DOHH2 (cell line): ENCODE results near the gene CD2AP.
"Not testable (repeated sequence)": the region's sequence is repeated elsewhere in the genome, so short reads cannot be mapped to it uniquely, and the experiment has no call there.

Experiments
- H3F3A ChIP-seq: fragments of 200-600 bp; sonication (generic), shearing (Covaris generic); 2 replicates; pipeline ENCODE4 v1.6.0; 2016; ENCODE audit warnings: antibody characterized with exemption, mild to moderate bottlenecking; ENCODE audit not compliant: control insufficient read depth, insufficient read depth
- H3K27ac ChIP-seq: fragments of 200-600 bp; sonication (generic); 2 replicates; pipeline ENCODE4 v1.5.1; 2014; ENCODE audit warnings: low read depth, mild to moderate bottlenecking, low read length, moderate library complexity
- H3K27me3 ChIP-seq: fragments of 200-600 bp; sonication (generic); 2 replicates; pipeline ENCODE4 v1.6.1; 2014; ENCODE audit warnings: mild to moderate bottlenecking, low read length, mixed read lengths; ENCODE audit not compliant: control insufficient read depth
- H3K36me3 ChIP-seq: fragments of 200-600 bp; sonication (generic); 2 replicates; pipeline ENCODE4 v1.6.1; 2014; ENCODE audit warnings: mild to moderate bottlenecking, low read length, moderate library complexity, mixed read lengths; ENCODE audit not compliant: control insufficient read depth
- H3K4me1 ChIP-seq: fragments of 200-600 bp; sonication (generic); 2 replicates; pipeline ENCODE4 v1.6.1; 2014; ENCODE audit warnings: mild to moderate bottlenecking, low read length, mixed read lengths; ENCODE audit not compliant: control insufficient read depth
- H3K4me2 ChIP-seq: fragments of 200-600 bp; sonication (generic); 2 replicates; pipeline ENCODE4 v1.6.0; 2014; ENCODE audit warnings: mild to moderate bottlenecking, low read length, moderate library complexity
- H3K4me3 ChIP-seq: fragments of 200-600 bp; sonication (generic); 2 replicates; pipeline ENCODE4 v1.5.1; 2014; ENCODE audit warnings: mild to moderate bottlenecking, low read length, mixed read lengths
- H3K79me2 ChIP-seq: fragments of 200-600 bp; sonication (generic); 2 replicates; pipeline ENCODE4 v1.6.1; 2014; ENCODE audit warnings: mild to moderate bottlenecking, low read length, mixed read lengths; ENCODE audit not compliant: control insufficient read depth
- H3K9me2 ChIP-seq: fragments of 200-600 bp; sonication (generic); replicated peaks from 2 replicates; pipeline ENCODE4 v1.6.1; 2014; ENCODE audit warnings: mild to moderate bottlenecking, low read length, mixed read lengths; ENCODE audit not compliant: control insufficient read depth
- H3K9me3 ChIP-seq: fragments of 200-600 bp; sonication (generic); 2 replicates; pipeline ENCODE4 v1.6.1; 2014; ENCODE audit warnings: antibody characterized with exemption, low read length, mixed read lengths; ENCODE audit not compliant: control insufficient read depth, insufficient read depth
- H4K20me1 ChIP-seq: fragments of 200-600 bp; sonication (generic); 2 replicates; pipeline ENCODE4 v1.6.0; 2014; ENCODE audit warnings: low read depth, mild to moderate bottlenecking, antibody characterized with exemption, low read length, moderate library complexity; ENCODE audit not compliant: control insufficient read depth, insufficient read depth
- EZH2phosphoT487 ChIP-seq: fragments of 200-600 bp; sonication (generic); IDR thresholded peaks from 2 replicates; pipeline ENCODE4 v1.6.1; 2017; ENCODE audit warnings: borderline replicate concordance, mild to moderate bottlenecking, antibody characterized with exemption, low read length, moderate library complexity, mixed read lengths
- TF ChIP-seq, protein P1 (sequence below): fragments of 200-600 bp; sonication (generic); IDR thresholded peaks from one replicate; pipeline ENCODE4 v1.5.1; 2014; ENCODE audit warnings: antibody characterized with exemption, mild to moderate bottlenecking, low read depth, low read length; ENCODE audit not compliant: poor library complexity, severe bottlenecking

CD2AP gene

DNA sequence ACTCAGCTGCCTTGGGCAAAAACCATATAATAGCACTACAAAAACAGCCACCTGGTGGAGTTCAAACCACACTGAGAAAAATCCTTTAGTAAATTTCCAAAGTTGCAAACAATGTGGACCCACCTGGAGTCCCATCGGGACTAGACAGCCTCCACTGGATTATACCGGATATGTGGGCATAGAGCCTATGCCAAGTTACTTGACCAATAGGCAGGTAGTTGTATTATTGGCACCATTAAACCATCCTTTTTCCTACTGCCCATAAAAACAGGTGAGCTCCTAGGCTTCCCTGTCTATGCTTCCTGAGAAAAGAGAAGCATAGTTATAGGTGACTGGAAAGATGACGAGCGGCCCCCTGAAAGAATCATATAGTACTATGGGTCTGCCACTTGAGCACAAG, 169.1 kb downstream of the CD2AP start:
- peaks cover 6% of the 10 kb centered on the region for H3K4me1 ChIP-seq
- H3K9me2 ChIP-seq, result no peaks in the 10 kb centered on the region
- no peaks in the 10 kb centered on the region for H3K9me3 ChIP-seq
- no peak overlapping the region for H3K27ac ChIP-seq
- H3K4me2 ChIP-seq, result no peak overlapping the region
- H3F3A ChIP-seq, result no peaks in the 10 kb centered on the region
- TF ChIP-seq EZH2phosphoT487, result no peak
- no peaks in the 10 kb centered on the region for H4K20me1 ChIP-seq
- no peak overlapping the region for H3K4me3 ChIP-seq
- H3K27me3 ChIP-seq, result no peaks in the 10 kb centered on the region; the same call in 1 of the 2 replicates
- no peaks in the 10 kb centered on the region for H3K79me2 ChIP-seq
- no peaks in the 10 kb centered on the region for H3K36me3 ChIP-seq

DNA sequence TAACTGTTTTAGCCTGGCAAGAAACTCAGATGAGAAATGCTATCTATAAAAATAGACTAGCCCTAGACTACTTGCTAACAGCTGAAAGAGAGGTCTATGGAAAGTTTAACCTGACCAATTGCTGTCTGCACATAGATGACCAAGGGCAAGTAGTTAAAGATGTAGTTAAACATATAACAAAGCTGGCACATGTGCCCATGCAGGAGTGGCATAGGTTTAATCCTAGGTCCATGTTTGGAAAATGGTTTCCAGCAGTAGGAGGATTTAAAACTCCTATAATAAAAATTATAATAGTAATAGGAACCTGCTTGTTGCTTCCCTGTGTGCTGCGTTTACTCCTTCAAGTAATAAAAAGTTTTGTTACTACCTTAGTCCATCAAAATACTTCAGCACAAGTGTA, 169.6 kb downstream of the CD2AP start:
- no peaks in the 10 kb centered on the region for H3K9me2 ChIP-seq
- H3K27me3 ChIP-seq, result no peaks in the 10 kb centered on the region; the same call in 1 of the 2 replicates
- no peaks in the 10 kb centered on the region for H3K9me3 ChIP-seq
- peaks cover 6% of the 10 kb centered on the region for H3K4me1 ChIP-seq
- H3K36me3 ChIP-seq, result no peaks in the 10 kb centered on the region
- TF ChIP-seq, protein P1, sequence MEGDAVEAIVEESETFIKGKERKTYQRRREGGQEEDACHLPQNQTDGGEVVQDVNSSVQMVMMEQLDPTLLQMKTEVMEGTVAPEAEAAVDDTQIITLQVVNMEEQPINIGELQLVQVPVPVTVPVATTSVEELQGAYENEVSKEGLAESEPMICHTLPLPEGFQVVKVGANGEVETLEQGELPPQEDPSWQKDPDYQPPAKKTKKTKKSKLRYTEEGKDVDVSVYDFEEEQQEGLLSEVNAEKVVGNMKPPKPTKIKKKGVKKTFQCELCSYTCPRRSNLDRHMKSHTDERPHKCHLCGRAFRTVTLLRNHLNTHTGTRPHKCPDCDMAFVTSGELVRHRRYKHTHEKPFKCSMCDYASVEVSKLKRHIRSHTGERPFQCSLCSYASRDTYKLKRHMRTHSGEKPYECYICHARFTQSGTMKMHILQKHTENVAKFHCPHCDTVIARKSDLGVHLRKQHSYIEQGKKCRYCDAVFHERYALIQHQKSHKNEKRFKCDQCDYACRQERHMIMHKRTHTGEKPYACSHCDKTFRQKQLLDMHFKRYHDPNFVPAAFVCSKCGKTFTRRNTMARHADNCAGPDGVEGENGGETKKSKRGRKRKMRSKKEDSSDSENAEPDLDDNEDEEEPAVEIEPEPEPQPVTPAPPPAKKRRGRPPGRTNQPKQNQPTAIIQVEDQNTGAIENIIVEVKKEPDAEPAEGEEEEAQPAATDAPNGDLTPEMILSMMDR, result no peak
- TF ChIP-seq EZH2phosphoT487, result no peak
- H3F3A ChIP-seq, result no peaks in the 10 kb centered on the region
- no peak overlapping the region for H3K4me2 ChIP-seq
- no peaks in the 10 kb centered on the region for H4K20me1 ChIP-seq
- H3K79me2 ChIP-seq, result no peaks in the 10 kb centered on the region
- no peak overlapping the region for H3K4me3 ChIP-seq
- no peak overlapping the region for H3K27ac ChIP-seq

DNA sequence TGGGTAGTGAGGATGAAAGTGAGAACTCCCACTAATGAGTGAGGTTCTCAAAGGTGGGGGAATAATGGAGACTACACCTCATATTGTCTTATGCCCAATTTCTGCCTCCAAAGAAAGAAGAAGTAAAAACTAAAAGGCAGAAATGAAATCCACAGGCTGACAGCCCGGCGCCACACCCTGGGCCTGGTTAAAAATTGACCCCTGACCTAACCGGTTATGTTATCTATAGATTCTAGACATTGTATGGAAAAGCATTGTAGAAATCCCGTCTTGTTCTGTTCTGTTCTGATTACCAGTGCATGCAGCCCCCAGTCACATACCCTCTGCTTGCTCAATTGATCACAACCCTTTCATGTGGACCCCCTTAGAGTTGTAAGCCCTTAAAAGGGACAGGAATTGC, 170.0 kb downstream of the CD2AP start:
- H3K4me3 ChIP-seq, H3F3A ChIP-seq, H3K4me1 ChIP-seq, H3K9me2 ChIP-seq, H3K27me3 ChIP-seq, H3K36me3 ChIP-seq, H4K20me1 ChIP-seq, H3K79me2 ChIP-seq, H3K9me3 ChIP-seq, H3K27ac ChIP-seq, H3K4me2 ChIP-seq: not testable (repeated sequence)

DNA sequence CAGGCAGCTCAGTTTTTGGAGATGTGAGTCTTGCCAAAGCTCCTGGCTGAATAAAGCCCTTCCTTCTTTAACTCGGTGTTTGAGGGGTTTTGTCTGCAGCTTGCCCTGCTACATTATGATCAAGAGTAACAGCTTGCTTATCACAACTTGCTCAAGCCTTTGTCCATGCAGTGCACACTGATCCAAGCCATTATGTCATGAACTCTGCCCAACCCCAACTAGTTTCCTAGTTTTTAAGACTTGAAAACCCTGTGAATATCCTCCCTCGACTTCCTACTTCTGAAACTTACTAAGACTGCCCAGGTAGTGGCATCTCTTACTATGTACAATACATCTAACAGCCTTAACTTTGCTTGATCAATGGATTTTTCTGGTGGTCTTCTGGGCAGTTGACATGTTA, 170.4 kb downstream of the CD2AP start:
- no peaks in the 10 kb centered on the region for H3K79me2 ChIP-seq
- no peak overlapping the region for H3K4me2 ChIP-seq
- H3F3A ChIP-seq, result no peaks in the 10 kb centered on the region
- no peaks in the 10 kb centered on the region for H4K20me1 ChIP-seq
- no peak overlapping the region for H3K4me3 ChIP-seq
- no peaks in the 10 kb centered on the region for H3K36me3 ChIP-seq
- no peaks in the 10 kb centered on the region for H3K9me3 ChIP-seq
- no peak overlapping the region for H3K27ac ChIP-seq
- TF ChIP-seq, protein P1, result no peak
- no peak for TF ChIP-seq EZH2phosphoT487
- H3K27me3 ChIP-seq, result no peaks in the 10 kb centered on the region; the same call in 1 of the 2 replicates
- H3K4me1 ChIP-seq, result peaks cover 6% of the 10 kb centered on the region
- H3K9me2 ChIP-seq, result no peaks in the 10 kb centered on the region
